Measurements from ENCODE around the gene CHD9. TPM values are rescaled to one million over a fixed set of nuclear protein-coding genes. Genes with fewer than 3 reads are reported as not detected.

Gene CHD9
- total RNA-seq, 1 experiment from 2014 or later = 18.9 TPM

DNA sequence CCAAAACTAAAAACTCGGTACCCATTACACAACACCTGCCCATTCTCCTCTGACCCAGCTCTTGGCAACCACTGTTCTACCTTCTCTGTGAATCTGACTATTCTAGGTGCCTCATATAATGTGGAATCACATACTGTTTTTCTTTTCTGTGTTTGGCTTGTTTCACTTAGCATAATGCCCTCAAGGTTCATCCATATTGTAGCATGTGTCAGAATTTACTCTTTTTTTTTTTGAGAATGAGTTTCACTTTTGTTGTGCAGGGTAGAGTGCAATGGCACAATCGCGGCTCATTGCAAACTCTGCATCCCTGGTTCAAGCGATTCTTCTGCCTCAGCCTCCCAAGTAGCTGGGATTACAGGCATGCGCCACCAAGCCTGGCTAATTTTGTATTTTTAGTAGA, 320.0 kb downstream of the CHD9 start:
- no TSS peak for BruUV-seq (replicated peaks)
- ChIA-PET POLR2A (no interaction called here), RAD21 (ENCODE audit: low non-redundant PET in 1 of 2, low total read pairs in 2 of 2, uncharacterized antibody in 2 of 2, unreplicated experiment in 2 of 2) (no interaction called here), CTCF (no interaction called here)
- ATAC-seq (no peak), DNase-seq (ENCODE audit: low read depth, low spot score) (no peak)
- TF ChIP-seq POLR2AphosphoS5 (IDR thresholded peaks at IDR 0.05; ENCODE audit: low read depth, low read length) (no peak), ELF1 (IDR thresholded peaks at IDR 0.05; ENCODE audit: borderline replicate concordance, low read depth) (no peak), CEBPB (IDR thresholded peaks at IDR 0.05; ENCODE audit: low read depth) (no peak), TCF7L2 (IDR thresholded peaks at IDR 0.05; ENCODE audit: borderline replicate concordance, extremely low read depth, insufficient read depth, insufficient read length) (no peak), RAD21 (IDR thresholded peaks at IDR 0.05; ENCODE audit: low read depth) (no peak), FOSL1 (IDR thresholded peaks at IDR 0.05; ENCODE audit: low read depth) (no peak), SP1 (IDR thresholded peaks at IDR 0.05; ENCODE audit: low read depth) (no peak), EZH2phosphoT487 (IDR thresholded peaks at IDR 0.05; ENCODE audit: borderline replicate concordance) (no peak)
- TF ChIP-seq, protein P1, sequence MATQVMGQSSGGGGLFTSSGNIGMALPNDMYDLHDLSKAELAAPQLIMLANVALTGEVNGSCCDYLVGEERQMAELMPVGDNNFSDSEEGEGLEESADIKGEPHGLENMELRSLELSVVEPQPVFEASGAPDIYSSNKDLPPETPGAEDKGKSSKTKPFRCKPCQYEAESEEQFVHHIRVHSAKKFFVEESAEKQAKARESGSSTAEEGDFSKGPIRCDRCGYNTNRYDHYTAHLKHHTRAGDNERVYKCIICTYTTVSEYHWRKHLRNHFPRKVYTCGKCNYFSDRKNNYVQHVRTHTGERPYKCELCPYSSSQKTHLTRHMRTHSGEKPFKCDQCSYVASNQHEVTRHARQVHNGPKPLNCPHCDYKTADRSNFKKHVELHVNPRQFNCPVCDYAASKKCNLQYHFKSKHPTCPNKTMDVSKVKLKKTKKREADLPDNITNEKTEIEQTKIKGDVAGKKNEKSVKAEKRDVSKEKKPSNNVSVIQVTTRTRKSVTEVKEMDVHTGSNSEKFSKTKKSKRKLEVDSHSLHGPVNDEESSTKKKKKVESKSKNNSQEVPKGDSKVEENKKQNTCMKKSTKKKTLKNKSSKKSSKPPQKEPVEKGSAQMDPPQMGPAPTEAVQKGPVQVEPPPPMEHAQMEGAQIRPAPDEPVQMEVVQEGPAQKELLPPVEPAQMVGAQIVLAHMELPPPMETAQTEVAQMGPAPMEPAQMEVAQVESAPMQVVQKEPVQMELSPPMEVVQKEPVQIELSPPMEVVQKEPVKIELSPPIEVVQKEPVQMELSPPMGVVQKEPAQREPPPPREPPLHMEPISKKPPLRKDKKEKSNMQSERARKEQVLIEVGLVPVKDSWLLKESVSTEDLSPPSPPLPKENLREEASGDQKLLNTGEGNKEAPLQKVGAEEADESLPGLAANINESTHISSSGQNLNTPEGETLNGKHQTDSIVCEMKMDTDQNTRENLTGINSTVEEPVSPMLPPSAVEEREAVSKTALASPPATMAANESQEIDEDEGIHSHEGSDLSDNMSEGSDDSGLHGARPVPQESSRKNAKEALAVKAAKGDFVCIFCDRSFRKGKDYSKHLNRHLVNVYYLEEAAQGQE (IDR thresholded peaks at IDR 0.05; ENCODE audit: low read depth) = no peak
- Histone ChIP-seq H3K4me2 (ENCODE audit: low read length) (no peak overlapping the region), H3K27ac (ENCODE audit: low read depth, low read length) (no peak overlapping the region), H3K27me3 (ENCODE audit: insufficient read depth, low read length) (no peaks in the 10 kb centered on the region; the same call in 1 of the 2 replicates), H4K20me1 (ENCODE audit: insufficient read depth) (no peaks in the 10 kb centered on the region), H3K4me3 (replicated peaks in 1 of 2; ENCODE audit: low read depth in 1 of 2, low read length in 2 of 2) (no peak overlapping the region), H3K4me1 (ENCODE audit: control insufficient read depth in 1 of 2, insufficient read depth in 2 of 2, low read length in 2 of 2) (peaks cover 0 to 3% of the 10 kb centered on the region in 2 experiments; a peak in 2 of 4 replicates), H3K9me3 (ENCODE audit: control insufficient read depth in 1 of 2, insufficient read depth in 1 of 2, low read depth in 1 of 2, low read length in 2 of 2) (no peaks in the 10 kb centered on the region), H3K9ac (ENCODE audit: low read length) (no peak overlapping the region), H3K79me2 (ENCODE audit: insufficient read depth, low read length) (no peaks in the 10 kb centered on the region), H3K9me2 (ENCODE audit: insufficient read depth) (no peaks in the 10 kb centered on the region), H3K36me3 (ENCODE audit: control insufficient read depth in 1 of 2, insufficient read depth in 2 of 2, low read length in 2 of 2) (no peaks in the 10 kb centered on the region), H2AFZ (ENCODE audit: low read depth, low read length, poor library complexity, severe bottlenecking) (no peak overlapping the region)
- intact Hi-C loops (cut with micrococcal nuclease) = no loop called here

Measured in HCT116 (cell line).